GM12891 (cell line): ENCODE data around the gene MYBPHL.

Experiments used
- DNase-seq: peaks from one replicate; pipeline ENCODE4 v3.0.0; 2011; ENCODE audit warnings: low spot score; ENCODE audit not compliant: insufficient read length
- FAIRE-seq: peaks from 2 replicates; lab custom pipeline; 2011; peaks lifted over from hg19 to GRCh38; lab: Jason Lieb, UNC
- PAX5 ChIP-seq: IDR thresholded peaks from 2 replicates; pipeline ENCODE4 v1.6.1; 2011; ENCODE audit warnings: low read length, moderate library complexity, mild to moderate bottlenecking; ENCODE audit not compliant: insufficient read depth, severe bottlenecking
- POLR2A ChIP-seq: IDR thresholded peaks from 2 replicates; pipeline ENCODE4 v1.6.1; 2011; ENCODE audit warnings: low read depth, low read length, control low read depth
- POLR2AphosphoS5 ChIP-seq: IDR thresholded peaks from 2 replicates; pipeline ENCODE4 v1.6.1; 2011; ENCODE audit warnings: low read depth, low read length, control low read depth
- POU2F2 ChIP-seq: IDR thresholded peaks from 2 replicates; pipeline ENCODE4 v1.6.1; 2011; ENCODE audit warnings: low read depth, mild to moderate bottlenecking, control low read depth, low read length, moderate library complexity
- SPI1 ChIP-seq: IDR thresholded peaks from 2 replicates; pipeline ENCODE4 v1.6.1; 2011; ENCODE audit warnings: low read depth, low read length, control low read depth
- TAF1 ChIP-seq: IDR thresholded peaks from 2 replicates; pipeline ENCODE4 v1.6.1; 2011; ENCODE audit warnings: low read depth, low read length, control low read depth

MYBPHL gene

GRCh38 chr1:109267743-109268300 lies 39.0 kb downstream of the MYBPHL start:
- FAIRE-seq (no peak), DNase-seq (no peak)
- TF ChIP-seq POLR2AphosphoS5 (no peak), POLR2A (no peak), SPI1 (no peak), PAX5 (no peak), POU2F2 (no peak), TAF1 (no peak)

DNA sequence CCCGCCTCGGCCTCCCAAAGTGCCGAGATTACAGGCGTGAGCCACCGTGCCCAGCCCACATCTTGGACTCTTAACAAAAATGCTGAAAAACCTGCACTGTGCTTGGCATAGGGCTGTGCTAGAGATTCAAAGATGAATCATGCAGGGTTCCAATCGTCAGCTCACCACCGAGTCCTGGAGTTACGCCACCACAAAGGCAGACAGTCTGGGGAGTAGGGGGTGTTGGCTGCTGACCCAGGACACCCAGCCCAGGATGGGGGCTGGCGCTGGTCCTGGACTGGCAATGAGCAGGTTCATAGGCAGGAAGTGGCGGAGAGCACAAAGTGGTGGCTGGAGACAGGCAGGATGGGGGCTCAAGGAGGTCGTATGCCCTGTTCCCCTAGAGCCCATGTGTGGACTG lies 39.8 kb downstream of the MYBPHL start:
- TF ChIP-seq TAF1 (no peak), POLR2AphosphoS5 (no peak), PAX5 (no peak), SPI1 (no peak), POU2F2 (no peak), POLR2A (no peak)
- FAIRE-seq, result no peak
- DNase-seq, result no peak

GRCh38 chr1:109265741-109266330 lies 41.0 kb downstream of the MYBPHL start:
- TF ChIP-seq PAX5 (no peak), POLR2AphosphoS5 (no peak), SPI1 (no peak), POU2F2 (no peak), POLR2A (no peak), TAF1 (no peak)
- no peak for DNase-seq
- FAIRE-seq, result no peak

- FAIRE-seq, result no peak
- no peak for TF ChIP-seq POLR2AphosphoS5
- TF ChIP-seq TAF1, result no peak
- no peak for TF ChIP-seq POLR2A
- no peak for TF ChIP-seq PAX5
- no peak for TF ChIP-seq SPI1
- no peak for TF ChIP-seq POU2F2
- DNase-seq, result no peak
These were observed 41.8 kb downstream of the MYBPHL start for GRCh38 chr1:109265016-109265415.

- no peak for FAIRE-seq
- no peak for TF ChIP-seq POLR2A
- no peak for TF ChIP-seq POU2F2
- no peak for TF ChIP-seq TAF1
- no peak for TF ChIP-seq SPI1
- TF ChIP-seq PAX5, result no peak
- TF ChIP-seq POLR2AphosphoS5, result no peak
- DNase-seq, result no peak
These were observed 42.4 kb downstream of the MYBPHL start for GRCh38 chr1:109264379-109264755.

GRCh38 chr1:109263597-109264378 lies 43.0 kb downstream of the MYBPHL start:
- DNase-seq (peak; percentile 82), FAIRE-seq (peak; percentile 72)
- TF ChIP-seq POLR2A (no peak), SPI1 (no peak), PAX5 (no peak)

DNA sequence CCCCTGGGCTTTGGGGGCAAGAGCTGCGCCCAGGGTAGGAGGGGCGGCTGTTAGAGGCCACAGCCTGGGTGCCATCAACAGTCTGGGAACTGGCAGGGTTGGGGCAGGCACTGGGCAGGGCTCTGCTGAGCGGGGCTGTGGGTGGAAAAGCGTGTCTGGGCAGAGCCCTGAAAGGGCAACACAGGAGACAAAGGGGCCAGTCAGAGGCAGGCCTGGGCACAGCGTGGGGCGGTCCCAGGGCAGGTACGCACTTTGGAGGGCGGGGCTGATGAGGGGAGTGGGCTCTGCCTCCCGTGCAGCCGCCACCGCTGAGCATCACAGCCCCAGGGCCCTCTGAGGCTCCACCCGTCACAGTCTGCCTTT lies 43.6 kb downstream of the MYBPHL start:
- TF ChIP-seq TAF1 (no peak), POLR2AphosphoS5 (no peak), POLR2A (no peak), SPI1 (no peak), PAX5 (no peak), POU2F2 (no peak)
- FAIRE-seq (no peak), DNase-seq (no peak)

DNA sequence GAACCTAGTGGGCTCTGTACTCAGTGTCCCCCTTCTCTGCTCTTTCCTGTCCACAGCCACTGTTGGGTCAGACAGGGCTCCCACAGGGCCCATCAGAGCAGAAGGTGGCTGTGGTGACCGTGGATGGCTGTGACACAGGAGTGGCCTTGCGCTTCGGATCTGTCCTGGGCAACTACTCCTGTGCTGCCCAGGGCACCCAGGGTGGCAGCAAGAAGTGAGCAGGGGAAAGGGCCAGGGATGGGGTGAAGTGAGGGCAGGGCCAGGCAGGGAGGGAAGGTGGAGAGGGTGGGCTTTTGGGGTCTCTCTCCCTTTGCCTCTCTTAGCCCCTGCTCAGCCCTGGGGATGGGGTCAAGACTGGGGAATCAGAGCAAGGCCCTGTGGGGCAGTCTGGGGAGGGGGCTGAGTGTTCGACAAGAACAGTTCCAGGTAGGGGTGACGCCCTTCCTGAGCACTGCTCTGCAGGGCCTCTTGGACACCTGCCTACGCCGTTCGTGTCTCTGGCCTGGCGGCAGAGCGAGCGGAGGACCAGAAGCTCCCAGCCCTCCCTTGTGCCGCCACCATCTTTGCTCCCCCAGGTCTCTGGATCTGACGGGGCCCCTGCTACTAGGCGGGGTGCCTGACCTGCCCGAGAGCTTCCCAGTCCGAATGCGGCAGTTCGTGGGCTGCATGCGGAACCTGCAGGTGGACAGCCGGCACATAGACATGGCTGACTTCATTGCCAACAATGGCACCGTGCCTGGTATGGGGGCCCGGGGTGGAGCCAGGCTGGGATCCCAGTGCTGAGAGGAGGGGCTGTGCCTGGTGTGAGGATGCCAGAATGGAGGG lies 44.4 kb downstream of the MYBPHL start:
- no peak for DNase-seq
- TF ChIP-seq PAX5, result no peak
- no peak for FAIRE-seq

DNA sequence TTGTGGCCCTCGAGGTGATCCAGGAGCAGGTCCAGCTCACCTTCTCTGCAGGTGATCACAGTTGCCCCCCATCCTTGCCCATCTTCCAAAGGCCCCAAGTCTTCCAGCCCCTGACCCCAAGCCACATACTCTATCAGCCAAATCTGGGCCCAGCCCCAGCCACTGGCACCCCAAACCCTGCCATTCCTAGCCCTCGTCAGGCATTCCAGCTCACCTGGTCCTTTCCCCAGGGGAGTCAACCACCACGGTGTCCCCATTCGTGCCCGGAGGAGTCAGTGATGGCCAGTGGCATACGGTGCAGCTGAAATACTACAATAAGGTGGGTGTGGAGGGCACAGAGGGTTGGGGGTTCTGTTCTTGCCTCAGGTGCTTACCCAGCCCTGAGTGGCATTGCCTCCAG lies 45.2 kb downstream of the MYBPHL start:
- TF ChIP-seq POLR2AphosphoS5 (no peak), TAF1 (no peak), POLR2A (no peak), PAX5 (no peak), SPI1 (no peak), POU2F2 (no peak)
- no peak for FAIRE-seq
- DNase-seq, result no peak

GRCh38 chr1:109261006-109261405 lies 45.8 kb downstream of the MYBPHL start:
- no peak for TF ChIP-seq POLR2A
- no peak for TF ChIP-seq POLR2AphosphoS5
- TF ChIP-seq PAX5, result no peak
- no peak for TF ChIP-seq SPI1
- no peak for DNase-seq
- FAIRE-seq, result no peak
